GM18526 (cell line): Measurements from ENCODE around the gene LMNB1.

Source experiments
- POLR2A ChIP-seq: IDR thresholded peaks from 3 replicates; pipeline ENCODE4 v1.6.1; 2011; ENCODE audit not compliant: insufficient read length; ENCODE audit errors: extremely low read depth

LMNB1 gene

GRCh38 chr5:126847826-126848251, 70.9 kb downstream of the LMNB1 start:
- no peak for TF ChIP-seq POLR2A

- no peak for TF ChIP-seq POLR2A
These were observed 71.3 kb downstream of the LMNB1 start for GRCh38 chr5:126848253-126848652.

GRCh38 chr5:126849101-126849678, 72.3 kb downstream of the LMNB1 start:
- TF ChIP-seq POLR2A, result no peak

GRCh38 chr5:126851501-126852011, 74.6 kb downstream of the LMNB1 start:
- TF ChIP-seq POLR2A, result no peak

GRCh38 chr5:126852091-126852571, 75.2 kb downstream of the LMNB1 start:
- no peak for TF ChIP-seq POLR2A

GRCh38 chr5:126852841-126853271, 75.9 kb downstream of the LMNB1 start:
- TF ChIP-seq POLR2A, result no peak

- no peak for TF ChIP-seq POLR2A
These were observed 77.7 kb downstream of the LMNB1 start for GRCh38 chr5:126854526-126855110.

GRCh38 chr5:126855266-126855665, 78.3 kb downstream of the LMNB1 start:
- TF ChIP-seq POLR2A, result no peak

- no peak for TF ChIP-seq POLR2A
These were observed 80.8 kb downstream of the LMNB1 start for GRCh38 chr5:126857472-126858410.

GRCh38 chr5:126858441-126858840, 81.5 kb downstream of the LMNB1 start:
- TF ChIP-seq POLR2A, result no peak

GRCh38 chr5:126863402-126863801, 86.5 kb downstream of the LMNB1 start:
- no peak for TF ChIP-seq POLR2A

GRCh38 chr5:126864042-126864688, 87.2 kb downstream of the LMNB1 start:
- no peak for TF ChIP-seq POLR2A

- no peak for TF ChIP-seq POLR2A
These were observed 88.4 kb downstream of the LMNB1 start for GRCh38 chr5:126865299-126865698.

- no peak for TF ChIP-seq POLR2A
These were observed 90.1 kb downstream of the LMNB1 start for GRCh38 chr5:126866851-126867636.
